HCT116 (cell line): ENCODE measurements around the gene TBC1D16. TPM values are rescaled to one million over a fixed set of nuclear protein-coding genes. Genes with fewer than 3 reads are reported as not detected.

ENCODE experiments used
- ATAC-seq: fragments of 200-7000 bp; cut with Tn5 transposase; 2 replicates; pipeline ENCODE4 v1.9.1; 2020; ENCODE audit warnings: mild to moderate bottlenecking, moderate library complexity
- BruUV-seq: library from RNA; stranded (reverse); fragments of 400-500 nt; replicated peaks from 2 replicates; lab custom pipeline; 2021; lab: Mats Ljungman, UMichigan
- CTCF ChIA-PET: fragments of 300-600 bp; sonication (Branson Sonifier 250); formaldehyde crosslinking; loops from one replicate; lab custom pipeline; 2021; ENCODE audit warnings: antibody characterized with exemption; lab: Charles Lee
- POLR2A ChIA-PET: fragments of 300-600, 350-600 bp; sonication (Branson Sonifier 250); formaldehyde crosslinking; loops from one replicate; lab custom pipeline; 2021; ENCODE audit warnings: antibody characterized with exemption; lab: Charles Lee
- RAD21 ChIA-PET, 2 experiments: fragments of 300-600 bp; sonication (Branson Sonifier 250); formaldehyde crosslinking; loops; one replicate each; lab custom pipeline; 2023; ENCODE audit warnings: low total read pairs in 2 of 2; ENCODE audit not compliant: uncharacterized antibody in 2 of 2, unreplicated experiment in 2 of 2, low non-redundant PET in 1 of 2; lab: Charles Lee
- DNase-seq: peaks from one replicate; pipeline ENCODE4 v3.0.0-alpha.2; 2010; ENCODE audit warnings: low read depth, low spot score
- H2AFZ ChIP-seq: fragments of 200-600 bp; shearing (Covaris generic), sonication (generic); 2 replicates; pipeline ENCODE4 v1.6.1; 2017; ENCODE audit warnings: low read depth, mixed run types, mixed read lengths, antibody characterized with exemption, low read length; ENCODE audit not compliant: poor library complexity, severe bottlenecking
- H3K27ac ChIP-seq: 2 replicates; pipeline ENCODE4 v1.5.1; 2012; ENCODE audit warnings: low read depth, low read length
- H3K27me3 ChIP-seq: fragments of 200-600 bp; sonication (generic); 2 replicates; pipeline ENCODE4 v1.6.1; 2016; ENCODE audit warnings: mixed run types, low read length, mixed read lengths; ENCODE audit not compliant: insufficient read depth
- H3K36me3 ChIP-seq, 2 experiments: fragments of 200-500 bp in 1 of 2; fragments of 200-600 bp in 1 of 2; sonication (Bioruptor generic) in 1 of 2; sonication (generic) in 1 of 2; 2 replicates each; pipeline versions ENCODE4 v1.5.1 to v1.6.1; 2014 to 2016; ENCODE audit warnings: low read length in 2 of 2, inconsistent platforms in 1 of 2, mixed read lengths in 1 of 2, mixed run types in 1 of 2; ENCODE audit not compliant: insufficient read depth in 2 of 2, control insufficient read depth in 1 of 2
- H3K4me1 ChIP-seq, 2 experiments: fragments of 200-600 bp in 1 of 2; sonication (generic) in 1 of 2; 2 replicates each; pipeline versions ENCODE4 v1.5.1 to v1.6.1; 2012 to 2017; ENCODE audit warnings: low read length in 2 of 2, inconsistent platforms in 1 of 2, mild to moderate bottlenecking in 1 of 2, mixed read lengths in 1 of 2, mixed run types in 1 of 2, moderate library complexity in 1 of 2; ENCODE audit not compliant: insufficient read depth in 2 of 2, control insufficient read depth in 1 of 2
- H3K4me2 ChIP-seq: fragments of 200-600 bp; sonication (generic); 2 replicates; pipeline ENCODE4 v1.6.1; 2017; ENCODE audit warnings: mixed run types, low read length, mixed read lengths
- H3K4me3 ChIP-seq, 2 experiments: fragments of 200-600 bp in 1 of 2; sonication (generic) in 1 of 2; replicated peaks in 1 of 2; 2 replicates each; pipeline ENCODE4 v1.5.1; 2011 to 2016; ENCODE audit warnings: low read length in 2 of 2, control low read depth in 1 of 2, low read depth in 1 of 2, mild to moderate bottlenecking in 1 of 2, mixed read lengths in 1 of 2, mixed run types in 1 of 2
- H3K79me2 ChIP-seq: fragments of 200-600 bp; sonication (generic); 2 replicates; pipeline ENCODE4 v1.6.1; 2017; ENCODE audit warnings: mild to moderate bottlenecking, mixed run types, low read length, moderate library complexity, mixed read lengths; ENCODE audit not compliant: insufficient read depth
- H3K9ac ChIP-seq: fragments of 200-600 bp; sonication (generic); 2 replicates; pipeline ENCODE4 v1.6.1; 2016; ENCODE audit warnings: low read length, mixed read lengths
- H3K9me2 ChIP-seq: fragments of 200-600 bp; sonication (generic), shearing (Covaris generic); 2 replicates; pipeline ENCODE4 v1.6.1; 2017; ENCODE audit warnings: mixed run types, mild to moderate bottlenecking, moderate library complexity; ENCODE audit not compliant: insufficient read depth
- H3K9me3 ChIP-seq, 2 experiments: fragments of 200-500 bp in 1 of 2; fragments of 200-600 bp in 1 of 2; sonication (Bioruptor generic) in 1 of 2; sonication (generic) in 1 of 2; 2 replicates each; pipeline ENCODE4 v1.6.1; 2014 to 2017; ENCODE audit warnings: low read length in 2 of 2, mixed read lengths in 2 of 2, inconsistent platforms in 1 of 2, low read depth in 1 of 2, mild to moderate bottlenecking in 1 of 2, mixed run types in 1 of 2, moderate library complexity in 1 of 2; ENCODE audit not compliant: control insufficient read depth in 1 of 2, insufficient read depth in 1 of 2
- H4K20me1 ChIP-seq: fragments of 200-600 bp; sonication (generic), shearing (Covaris generic); 2 replicates; pipeline ENCODE4 v1.6.1; 2017; ENCODE audit warnings: mixed run types, mild to moderate bottlenecking, moderate library complexity; ENCODE audit not compliant: insufficient read depth
- CEBPB ChIP-seq: IDR thresholded peaks from 2 replicates; pipeline ENCODE4 v1.6.1; 2012; ENCODE audit warnings: low read depth
- ELF1 ChIP-seq: IDR thresholded peaks from 2 replicates; pipeline ENCODE4 v1.6.1; 2012; ENCODE audit warnings: low read depth, borderline replicate concordance
- EZH2 ChIP-seq: fragments of 200-600 bp; sonication (generic); IDR thresholded peaks from 2 replicates; pipeline ENCODE4 v1.6.1; 2017; ENCODE audit warnings: antibody characterized with exemption, mixed run types
- EZH2phosphoT487 ChIP-seq: fragments of 200-600 bp; IDR thresholded peaks from 2 replicates; pipeline ENCODE4 v1.6.1; 2018; ENCODE audit warnings: antibody characterized with exemption, borderline replicate concordance
- FOSL1 ChIP-seq: IDR thresholded peaks from 2 replicates; pipeline ENCODE4 v1.6.1; 2012; ENCODE audit warnings: low read depth
- JUND ChIP-seq: IDR thresholded peaks from 2 replicates; pipeline ENCODE4 v1.6.1; 2012
- POLR2A ChIP-seq: IDR thresholded peaks from 2 replicates; pipeline ENCODE4 v1.7.0; 2011; ENCODE audit warnings: borderline replicate concordance; ENCODE audit not compliant: insufficient read depth, insufficient read length; ENCODE audit errors: extremely low read depth
- SIN3A ChIP-seq: IDR thresholded peaks from 2 replicates; pipeline ENCODE4 v1.6.1; 2012; ENCODE audit warnings: low read depth
- SRF ChIP-seq: IDR thresholded peaks from 2 replicates; pipeline ENCODE4 v1.6.1; 2012; ENCODE audit warnings: low read depth
- TCF7L2 ChIP-seq: IDR thresholded peaks from 2 replicates; pipeline ENCODE4 v1.7.0; 2011; ENCODE audit warnings: borderline replicate concordance, inconsistent platforms; ENCODE audit not compliant: insufficient read depth, insufficient read length; ENCODE audit errors: extremely low read depth
- YY1 ChIP-seq: IDR thresholded peaks from 2 replicates; pipeline ENCODE4 v1.6.1; 2011; ENCODE audit warnings: low read length, low read depth, moderate library complexity, mild to moderate bottlenecking; ENCODE audit not compliant: insufficient replicate concordance; ENCODE audit errors: extremely low read depth
- ZFX ChIP-seq: fragments of 450-650 bp; IDR thresholded peaks from 2 replicates; pipeline ENCODE4 v1.6.1; 2017
- ZNF274 ChIP-seq: fragments of 200-500 bp; sonication (Bioruptor generic); IDR thresholded peaks from 2 replicates; pipeline ENCODE4 v1.6.1; 2014; ENCODE audit warnings: mild to moderate bottlenecking, low read depth, low read length, inconsistent platforms
- intact Hi-C: fragments of 100-400 bp; cut with micrococcal nuclease; formaldehyde crosslinking; loops from 2 replicates; pipeline ENCODE4 v1.10.0; 2022
- total RNA-seq: library from RNA; stranded (reverse); gene quantifications from one replicate; pipeline ENCODE4 v1.2.1, GENCODE V29; 2021; ENCODE audit not compliant: unreplicated experiment
- TF ChIP-seq, protein P1 (sequence below): IDR thresholded peaks from 2 replicates; pipeline ENCODE4 v1.6.1; 2012; ENCODE audit warnings: low read depth
- TF ChIP-seq, protein P2 (sequence below), 3 experiments: fragments of 200-600 bp in 1 of 3; sonication (generic) in 1 of 3; IDR thresholded peaks in 2 of 3; conservative IDR thresholded peaks in 1 of 3; 2 replicates each; pipeline ENCODE4 v1.5.1; 2012 to 2017; ENCODE audit warnings: low read depth in 2 of 3, low read length in 2 of 3, antibody characterized with exemption in 1 of 3, borderline replicate concordance in 1 of 3, control low read depth in 1 of 3, mild to moderate bottlenecking in 1 of 3, mixed read lengths in 1 of 3, mixed run types in 1 of 3, moderate library complexity in 1 of 3; ENCODE audit not compliant: insufficient read depth in 1 of 3
- TF ChIP-seq, protein P3 (sequence below): IDR thresholded peaks from 2 replicates; pipeline ENCODE4 v1.6.1; 2012

The TBC1D16 gene
- total RNA-seq, 1 experiment from 2014 or later, result 31.1 TPM

DNA sequence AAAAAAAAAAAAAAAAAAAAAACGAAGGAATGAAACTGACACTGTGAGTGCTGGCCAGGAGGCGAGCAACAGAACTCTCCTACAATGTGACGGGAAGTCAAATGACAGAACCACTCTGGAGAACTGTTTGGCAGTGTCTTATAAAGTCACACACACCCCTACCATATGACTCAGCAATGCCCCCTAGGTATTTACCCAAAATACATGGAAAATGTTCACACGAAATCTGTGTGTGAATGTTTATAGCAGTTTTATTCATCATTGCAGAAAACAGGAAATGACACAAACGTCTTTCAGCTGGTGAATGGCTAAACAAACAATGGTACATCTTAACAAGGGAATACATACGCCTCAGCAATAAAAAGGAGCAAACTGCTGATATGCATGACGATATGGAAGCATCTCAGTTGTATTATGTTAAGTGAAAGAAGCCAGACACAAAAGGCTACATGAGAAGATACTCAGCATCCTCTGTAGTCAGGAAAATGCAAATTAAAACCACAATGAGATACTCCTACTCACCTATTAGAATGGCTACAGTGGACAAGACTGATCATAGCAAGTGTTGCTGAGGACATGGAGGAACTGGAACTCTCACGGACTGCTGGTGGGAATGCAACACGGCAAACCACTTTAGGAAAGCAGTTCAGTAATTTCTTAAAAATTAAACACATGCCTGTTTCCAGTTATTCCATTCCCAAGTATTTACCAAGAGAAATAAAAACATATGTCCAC is 74.7 kb downstream of the TBC1D16 start:
- ChIA-PET CTCF (no interaction called here), RAD21 (no interaction called here), POLR2A (no interaction called here)
- no peaks in the 10 kb centered on the region for H3K4me1 ChIP-seq
- H3K9me3 ChIP-seq, result peaks cover 6% of the 10 kb centered on the region in 2 experiments; a peak in 2 of 4 replicates
- H3K79me2 ChIP-seq, result no peaks in the 10 kb centered on the region
- H3K9ac ChIP-seq, result no peak overlapping the region
- DNase-seq, result no peak
- H3K27me3 ChIP-seq, result no peaks in the 10 kb centered on the region
- BruUV-seq, result no TSS peak
- H3K9me2 ChIP-seq, result no peaks in the 10 kb centered on the region
- H4K20me1 ChIP-seq, result no peaks in the 10 kb centered on the region
- ATAC-seq, result no peak
- H3K4me2 ChIP-seq, result no peak overlapping the region
- no peak overlapping the region for H2AFZ ChIP-seq
- H3K27ac ChIP-seq, result no peak overlapping the region
- H3K4me3 ChIP-seq, result no peak overlapping the region
- intact Hi-C loops, result no loop called here
- TF ChIP-seq EZH2phosphoT487, result no peak
- no peak for TF ChIP-seq ZFX
- no peak for TF ChIP-seq YY1
- TF ChIP-seq, protein P1, sequence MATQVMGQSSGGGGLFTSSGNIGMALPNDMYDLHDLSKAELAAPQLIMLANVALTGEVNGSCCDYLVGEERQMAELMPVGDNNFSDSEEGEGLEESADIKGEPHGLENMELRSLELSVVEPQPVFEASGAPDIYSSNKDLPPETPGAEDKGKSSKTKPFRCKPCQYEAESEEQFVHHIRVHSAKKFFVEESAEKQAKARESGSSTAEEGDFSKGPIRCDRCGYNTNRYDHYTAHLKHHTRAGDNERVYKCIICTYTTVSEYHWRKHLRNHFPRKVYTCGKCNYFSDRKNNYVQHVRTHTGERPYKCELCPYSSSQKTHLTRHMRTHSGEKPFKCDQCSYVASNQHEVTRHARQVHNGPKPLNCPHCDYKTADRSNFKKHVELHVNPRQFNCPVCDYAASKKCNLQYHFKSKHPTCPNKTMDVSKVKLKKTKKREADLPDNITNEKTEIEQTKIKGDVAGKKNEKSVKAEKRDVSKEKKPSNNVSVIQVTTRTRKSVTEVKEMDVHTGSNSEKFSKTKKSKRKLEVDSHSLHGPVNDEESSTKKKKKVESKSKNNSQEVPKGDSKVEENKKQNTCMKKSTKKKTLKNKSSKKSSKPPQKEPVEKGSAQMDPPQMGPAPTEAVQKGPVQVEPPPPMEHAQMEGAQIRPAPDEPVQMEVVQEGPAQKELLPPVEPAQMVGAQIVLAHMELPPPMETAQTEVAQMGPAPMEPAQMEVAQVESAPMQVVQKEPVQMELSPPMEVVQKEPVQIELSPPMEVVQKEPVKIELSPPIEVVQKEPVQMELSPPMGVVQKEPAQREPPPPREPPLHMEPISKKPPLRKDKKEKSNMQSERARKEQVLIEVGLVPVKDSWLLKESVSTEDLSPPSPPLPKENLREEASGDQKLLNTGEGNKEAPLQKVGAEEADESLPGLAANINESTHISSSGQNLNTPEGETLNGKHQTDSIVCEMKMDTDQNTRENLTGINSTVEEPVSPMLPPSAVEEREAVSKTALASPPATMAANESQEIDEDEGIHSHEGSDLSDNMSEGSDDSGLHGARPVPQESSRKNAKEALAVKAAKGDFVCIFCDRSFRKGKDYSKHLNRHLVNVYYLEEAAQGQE, result no peak
- TF ChIP-seq CEBPB, result no peak
- no peak for TF ChIP-seq ELF1
- no peak for TF ChIP-seq EZH2
- TF ChIP-seq ZNF274, result no peak
- no peak for TF ChIP-seq FOSL1
- no peak for TF ChIP-seq SIN3A
- no peak for TF ChIP-seq SRF
- TF ChIP-seq, protein P2, sequence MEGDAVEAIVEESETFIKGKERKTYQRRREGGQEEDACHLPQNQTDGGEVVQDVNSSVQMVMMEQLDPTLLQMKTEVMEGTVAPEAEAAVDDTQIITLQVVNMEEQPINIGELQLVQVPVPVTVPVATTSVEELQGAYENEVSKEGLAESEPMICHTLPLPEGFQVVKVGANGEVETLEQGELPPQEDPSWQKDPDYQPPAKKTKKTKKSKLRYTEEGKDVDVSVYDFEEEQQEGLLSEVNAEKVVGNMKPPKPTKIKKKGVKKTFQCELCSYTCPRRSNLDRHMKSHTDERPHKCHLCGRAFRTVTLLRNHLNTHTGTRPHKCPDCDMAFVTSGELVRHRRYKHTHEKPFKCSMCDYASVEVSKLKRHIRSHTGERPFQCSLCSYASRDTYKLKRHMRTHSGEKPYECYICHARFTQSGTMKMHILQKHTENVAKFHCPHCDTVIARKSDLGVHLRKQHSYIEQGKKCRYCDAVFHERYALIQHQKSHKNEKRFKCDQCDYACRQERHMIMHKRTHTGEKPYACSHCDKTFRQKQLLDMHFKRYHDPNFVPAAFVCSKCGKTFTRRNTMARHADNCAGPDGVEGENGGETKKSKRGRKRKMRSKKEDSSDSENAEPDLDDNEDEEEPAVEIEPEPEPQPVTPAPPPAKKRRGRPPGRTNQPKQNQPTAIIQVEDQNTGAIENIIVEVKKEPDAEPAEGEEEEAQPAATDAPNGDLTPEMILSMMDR (IDR thresholded peaks at IDR 0.05 in 2 of 3, conservative IDR thresholded peaks at IDR 0.05 in 1 of 3; ENCODE audit: borderline replicate concordance in 1 of 3, insufficient read depth in 1 of 3, low read depth in 2 of 3, low read length in 2 of 3), result no peak
- TF ChIP-seq, protein P3, sequence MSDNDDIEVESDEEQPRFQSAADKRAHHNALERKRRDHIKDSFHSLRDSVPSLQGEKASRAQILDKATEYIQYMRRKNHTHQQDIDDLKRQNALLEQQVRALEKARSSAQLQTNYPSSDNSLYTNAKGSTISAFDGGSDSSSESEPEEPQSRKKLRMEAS, result no peak
- TF ChIP-seq JUND, result no peak
- TF ChIP-seq POLR2A, result no peak
- TF ChIP-seq TCF7L2, result no peak
- no peaks in the 10 kb centered on the region for H3K36me3 ChIP-seq
